ENCODE data around the gene AVEN.

AVEN gene

GRCh38 chr15:33913459-33913858 is 125.5 kb downstream of the AVEN start:
- Histone ChIP-seq H3K9me2 (replicated peaks; ENCODE audit: low read depth, low read length) (no peaks in the 10 kb centered on the region), H3K36me3 (ENCODE audit: insufficient read depth, low read length) (no peaks in the 10 kb centered on the region), H3K9me3 (ENCODE audit: insufficient read depth, low read depth, low read length) (no peaks in the 10 kb centered on the region), H3K79me2 (ENCODE audit: insufficient read depth, low read length) (no peaks in the 10 kb centered on the region), H3K27me3 (ENCODE audit: insufficient read depth, low read length, poor library complexity, severe bottlenecking) (no peaks in the 10 kb centered on the region), H4K20me1 (ENCODE audit: insufficient read depth, low read length, poor library complexity, severe bottlenecking) (no peaks in the 10 kb centered on the region), H3K4me1 (ENCODE audit: insufficient read depth, low read length, poor library complexity, severe bottlenecking) (no peaks in the 10 kb centered on the region), H2AFZ (ENCODE audit: low read length) (no peak overlapping the region), H3K4me2 (ENCODE audit: low read depth, low read length, poor library complexity, severe bottlenecking) (no peak overlapping the region), H3F3A (ENCODE audit: low read depth) (no peaks in the 10 kb centered on the region), H3K9ac (ENCODE audit: low read depth, low read length, poor library complexity, severe bottlenecking) (no peak overlapping the region), H3K4me3 (ENCODE audit: low read length, poor library complexity, severe bottlenecking) (no peak overlapping the region)
- TF ChIP-seq CTCF (conservative IDR thresholded peaks at IDR 0.05; ENCODE audit: low read length) = no peak
- no peak for TF ChIP-seq EZH2phosphoT487 (IDR thresholded peaks at IDR 0.05; ENCODE audit: borderline replicate concordance)

GRCh38 chr15:33912326-33912725 is 126.7 kb downstream of the AVEN start:
- Histone ChIP-seq H3K4me1 (ENCODE audit: insufficient read depth, low read length, poor library complexity, severe bottlenecking) (no peaks in the 10 kb centered on the region), H4K20me1 (ENCODE audit: insufficient read depth, low read length, poor library complexity, severe bottlenecking) (no peaks in the 10 kb centered on the region), H3K79me2 (ENCODE audit: insufficient read depth, low read length) (no peaks in the 10 kb centered on the region), H3K27me3 (ENCODE audit: insufficient read depth, low read length, poor library complexity, severe bottlenecking) (no peaks in the 10 kb centered on the region), H3K9me2 (replicated peaks; ENCODE audit: low read depth, low read length) (no peaks in the 10 kb centered on the region), H3F3A (ENCODE audit: low read depth) (no peaks in the 10 kb centered on the region), H3K36me3 (ENCODE audit: insufficient read depth, low read length) (no peaks in the 10 kb centered on the region), H3K4me2 (ENCODE audit: low read depth, low read length, poor library complexity, severe bottlenecking) (no peak overlapping the region), H3K4me3 (ENCODE audit: low read length, poor library complexity, severe bottlenecking) (no peak overlapping the region), H3K9me3 (ENCODE audit: insufficient read depth, low read depth, low read length) (no peaks in the 10 kb centered on the region), H2AFZ (ENCODE audit: low read length) (no peak overlapping the region), H3K9ac (ENCODE audit: low read depth, low read length, poor library complexity, severe bottlenecking) (no peak overlapping the region)
- TF ChIP-seq EZH2phosphoT487 (IDR thresholded peaks at IDR 0.05; ENCODE audit: borderline replicate concordance) = no peak
- TF ChIP-seq CTCF (conservative IDR thresholded peaks at IDR 0.05; ENCODE audit: low read length) = no peak

- no peaks in the 10 kb centered on the region for H3K79me2 ChIP-seq (ENCODE audit: insufficient read depth, low read length)
- no peaks in the 10 kb centered on the region for H3K9me2 ChIP-seq (replicated peaks; ENCODE audit: low read depth, low read length)
- H4K20me1 ChIP-seq (ENCODE audit: insufficient read depth, low read length, poor library complexity, severe bottlenecking) = no peaks in the 10 kb centered on the region
- no peak overlapping the region for H3K9ac ChIP-seq (ENCODE audit: low read depth, low read length, poor library complexity, severe bottlenecking)
- no peak overlapping the region for H3K4me3 ChIP-seq (ENCODE audit: low read length, poor library complexity, severe bottlenecking)
- no peaks in the 10 kb centered on the region for H3K9me3 ChIP-seq (ENCODE audit: insufficient read depth, low read depth, low read length)
- no peak overlapping the region for H3K4me2 ChIP-seq (ENCODE audit: low read depth, low read length, poor library complexity, severe bottlenecking)
- no peaks in the 10 kb centered on the region for H3K27me3 ChIP-seq (ENCODE audit: insufficient read depth, low read length, poor library complexity, severe bottlenecking)
- TF ChIP-seq EZH2phosphoT487 (IDR thresholded peaks at IDR 0.05; ENCODE audit: borderline replicate concordance) (no peak), CTCF (conservative IDR thresholded peaks at IDR 0.05; ENCODE audit: low read length) (no peak)
- H3K36me3 ChIP-seq (ENCODE audit: insufficient read depth, low read length) = no peaks in the 10 kb centered on the region
- H3F3A ChIP-seq (ENCODE audit: low read depth) = no peaks in the 10 kb centered on the region
- no peaks in the 10 kb centered on the region for H3K4me1 ChIP-seq (ENCODE audit: insufficient read depth, low read length, poor library complexity, severe bottlenecking)
- H2AFZ ChIP-seq (ENCODE audit: low read length) = no peak overlapping the region
Observed at GRCh38 chr15:33910741-33911140, 128.3 kb downstream of the AVEN start.
